ENCODE measurements around the gene HYCC1. TPM values are rescaled to one million over a fixed set of nuclear protein-coding genes. Genes with fewer than 3 reads are reported as not detected.

HYCC1 gene
- total RNA-seq, 1 donor from 2014 or later: 60.0 TPM

DNA sequence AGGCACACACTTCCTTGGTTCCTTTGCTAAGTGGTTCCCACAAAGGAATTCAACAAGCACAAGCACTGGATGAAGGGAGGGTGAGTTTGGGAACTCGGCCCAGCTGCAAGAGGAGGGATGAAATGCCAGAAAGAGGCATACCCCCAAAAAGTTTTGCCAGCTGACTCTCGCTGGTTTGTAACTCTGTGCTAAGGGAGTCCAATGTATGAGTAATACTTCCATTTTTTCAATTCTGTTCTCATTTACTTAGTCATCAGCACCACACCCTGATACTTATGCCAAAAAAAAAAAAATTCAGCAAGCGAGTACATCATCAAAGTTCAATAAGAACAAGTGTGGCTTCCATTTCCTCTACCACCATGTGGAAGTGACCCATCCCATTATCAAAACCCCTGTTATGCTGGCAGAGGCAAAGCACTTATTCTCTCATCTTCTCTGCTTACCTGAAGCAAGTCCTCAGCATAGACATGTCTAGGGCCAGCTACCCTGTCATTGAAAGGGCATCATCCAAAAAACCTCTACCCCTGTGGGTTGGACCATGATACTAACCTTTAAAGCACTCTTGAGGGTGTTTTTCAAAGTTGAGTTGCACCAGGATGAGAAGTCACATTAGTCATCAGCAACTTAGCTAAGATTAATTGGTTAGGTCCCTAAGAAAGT is 6.9 kb upstream of the HYCC1 start:
- ATAC-seq (peak; percentile 77), DNase-seq (ENCODE audit: low spot score) (no peak)
- intact Hi-C loops (cut with DNase I): no loop called here

DNA sequence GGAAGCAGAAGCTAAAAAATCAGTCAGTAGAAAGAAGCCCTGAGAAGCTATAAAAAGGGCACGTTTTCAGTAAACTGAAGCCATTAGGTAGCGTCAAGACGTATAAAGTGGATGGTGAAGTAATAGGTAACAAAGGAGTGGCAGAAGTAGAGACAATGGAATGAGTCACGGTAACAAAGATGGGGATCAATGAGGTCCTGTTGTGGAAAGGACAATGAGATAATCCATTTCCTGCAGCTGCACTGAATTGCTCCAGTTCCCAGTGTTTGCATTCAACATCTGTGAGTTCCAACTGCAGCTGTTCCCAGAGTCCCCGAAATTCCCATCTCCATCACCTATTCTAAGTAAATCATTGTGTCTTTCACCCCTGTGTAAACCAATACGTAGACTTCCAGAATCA is 4.8 kb upstream of the HYCC1 start:
- ATAC-seq (no peak), DNase-seq (ENCODE audit: low spot score) (no peak)
- intact Hi-C loops (cut with DNase I): no loop called here

DNA sequence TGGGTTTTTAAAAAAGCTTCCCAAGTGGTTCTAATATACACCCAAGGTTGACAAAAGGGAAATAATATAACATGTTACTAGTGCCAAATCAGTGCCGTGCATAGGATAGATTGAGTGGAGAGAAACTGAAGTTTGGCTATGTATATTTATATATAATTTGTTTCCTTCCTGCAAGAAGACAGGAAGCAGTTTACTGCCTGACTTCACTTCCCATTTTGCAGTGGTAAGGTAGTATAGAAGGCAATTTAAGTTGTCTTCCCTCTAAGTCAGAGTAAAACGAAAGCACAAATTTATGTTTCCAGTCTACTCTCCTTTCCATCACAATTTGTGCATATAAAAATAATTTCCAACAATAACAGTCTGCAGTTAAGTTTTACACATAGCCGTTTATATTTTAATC is 3.4 kb upstream of the HYCC1 start:
- intact Hi-C loops (cut with DNase I): no loop called here
- ATAC-seq: no peak
- DNase-seq (ENCODE audit: low spot score): no peak

DNA sequence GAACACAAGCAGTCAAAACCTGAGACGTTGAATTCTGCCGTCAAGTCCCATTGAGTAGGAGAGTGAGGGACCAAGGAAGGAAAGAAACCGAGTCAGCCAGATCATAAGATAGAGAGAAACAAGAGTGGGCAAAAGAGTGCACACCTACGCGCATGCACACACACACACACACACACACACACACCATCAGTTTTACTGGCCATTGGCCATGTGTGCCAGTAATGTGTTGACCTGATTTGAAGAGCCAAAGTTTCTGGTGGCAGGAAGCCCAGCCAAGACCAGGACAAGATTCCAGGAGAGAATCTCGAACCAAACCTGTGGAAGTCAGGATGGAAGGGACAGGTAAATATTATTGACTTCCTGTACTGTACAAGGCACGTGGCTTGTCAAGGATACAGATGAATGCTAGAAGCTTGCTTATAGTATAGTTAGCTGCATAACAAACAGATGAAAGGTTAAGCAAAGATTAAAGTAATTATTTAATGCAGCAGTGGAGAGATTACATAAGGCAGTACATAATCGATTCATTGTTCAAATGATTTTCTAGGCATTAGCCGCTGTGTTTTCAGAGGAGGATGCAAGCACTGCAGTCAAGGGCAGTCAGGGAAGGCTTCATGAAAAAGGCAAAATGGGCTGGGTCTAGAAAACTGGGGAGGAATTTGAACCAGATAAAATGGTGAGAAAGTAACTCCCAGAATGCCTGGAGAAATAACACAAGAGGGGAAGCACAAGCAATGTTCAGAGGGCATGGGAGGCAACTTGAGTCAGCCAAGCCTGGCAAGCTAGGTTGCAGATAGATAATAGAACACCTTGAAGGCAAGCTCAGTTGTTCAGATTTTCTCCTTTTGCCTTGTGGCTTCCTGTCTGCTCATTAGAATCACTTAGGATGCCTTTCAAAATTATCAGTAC is 2.7 kb upstream of the HYCC1 start:
- ATAC-seq (no peak), DNase-seq (ENCODE audit: low spot score) (no peak)
- intact Hi-C loops (cut with DNase I): no loop called here

DNA sequence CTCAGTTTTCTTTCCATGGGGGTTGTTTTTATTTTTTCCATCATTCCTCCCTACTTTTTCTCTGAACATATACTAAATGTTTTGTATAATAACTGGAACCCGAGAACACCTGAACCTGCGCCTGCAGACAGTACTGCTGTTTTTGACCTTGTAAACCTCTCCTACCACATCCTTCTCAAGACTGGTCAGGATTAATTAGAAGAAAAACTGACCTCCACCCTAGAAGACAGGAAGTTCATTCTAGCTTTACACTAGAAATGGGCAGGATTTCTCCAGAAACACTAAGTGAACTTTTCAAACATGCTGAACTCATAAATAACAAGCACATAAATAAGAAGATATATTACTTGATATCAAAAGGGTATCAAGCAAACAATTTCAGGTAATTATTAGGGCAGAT is 751 bp upstream of the HYCC1 start:
- ATAC-seq (no peak), DNase-seq (ENCODE audit: low spot score) (no peak)
- intact Hi-C loops (cut with DNase I): no loop called here

DNA sequence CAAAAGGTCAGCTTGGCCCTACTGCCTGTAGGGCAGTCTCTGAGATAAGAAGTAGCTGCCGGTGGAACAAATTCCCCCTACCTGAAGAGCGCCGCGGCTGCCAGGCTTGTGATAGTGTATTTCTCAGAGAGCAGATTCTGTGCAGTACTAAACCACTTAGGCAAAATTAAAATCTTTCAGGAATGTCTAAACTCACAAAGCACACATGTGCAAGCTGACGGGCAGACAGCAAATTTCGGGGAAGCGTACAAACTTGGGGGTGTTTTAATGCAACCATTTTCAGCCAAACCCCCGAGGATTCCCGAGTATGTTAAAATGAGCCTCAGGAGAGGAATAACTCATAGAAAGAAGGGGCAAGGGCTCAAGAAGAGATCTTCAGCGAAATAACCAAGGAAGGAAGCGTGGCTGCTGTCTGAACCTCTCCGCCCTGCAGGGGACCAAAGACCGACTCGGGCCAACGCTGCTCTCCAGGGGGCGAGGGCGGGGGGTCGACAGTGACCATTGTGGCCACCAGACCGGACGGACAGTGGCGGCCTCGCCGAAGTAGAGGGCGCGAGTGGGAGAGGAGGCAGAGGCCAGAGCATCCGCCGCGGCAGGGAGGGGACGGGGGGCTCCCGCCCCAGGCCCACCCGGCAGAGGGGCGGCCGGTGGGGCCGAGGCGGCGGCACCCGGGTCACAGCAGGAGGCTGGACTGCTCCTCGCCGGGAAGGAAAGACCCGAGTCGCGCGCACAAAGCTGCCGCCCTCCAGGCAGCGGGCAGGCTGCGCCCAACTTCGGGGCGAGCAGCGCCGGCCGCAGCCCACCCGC is 819 bp downstream of the HYCC1 start:
- intact Hi-C loops (cut with DNase I): no loop called here
- no peak for ATAC-seq
- peak; percentile 75 for DNase-seq (ENCODE audit: low spot score)

DNA sequence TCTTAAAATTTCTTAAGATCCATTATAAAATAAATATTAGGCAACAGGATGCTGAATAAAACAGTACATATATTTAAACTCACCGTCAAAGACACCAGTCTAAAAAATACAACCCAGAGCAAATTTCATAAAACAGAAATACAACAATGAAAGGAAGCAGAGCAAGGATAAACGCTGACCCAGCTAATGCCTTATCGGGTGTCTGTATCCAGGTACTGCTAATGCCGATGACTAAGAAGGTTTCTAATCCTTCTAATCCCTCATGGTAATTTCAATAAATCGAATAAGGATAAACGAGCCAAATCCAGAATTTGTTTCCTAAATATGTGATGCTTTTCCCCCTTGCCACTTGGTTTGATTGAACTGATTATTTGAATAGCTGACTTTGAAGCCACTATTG is 1.7 kb downstream of the HYCC1 start:
- intact Hi-C loops (cut with DNase I): no loop called here
- DNase-seq (ENCODE audit: low spot score) (no peak), ATAC-seq (no peak)

DNA sequence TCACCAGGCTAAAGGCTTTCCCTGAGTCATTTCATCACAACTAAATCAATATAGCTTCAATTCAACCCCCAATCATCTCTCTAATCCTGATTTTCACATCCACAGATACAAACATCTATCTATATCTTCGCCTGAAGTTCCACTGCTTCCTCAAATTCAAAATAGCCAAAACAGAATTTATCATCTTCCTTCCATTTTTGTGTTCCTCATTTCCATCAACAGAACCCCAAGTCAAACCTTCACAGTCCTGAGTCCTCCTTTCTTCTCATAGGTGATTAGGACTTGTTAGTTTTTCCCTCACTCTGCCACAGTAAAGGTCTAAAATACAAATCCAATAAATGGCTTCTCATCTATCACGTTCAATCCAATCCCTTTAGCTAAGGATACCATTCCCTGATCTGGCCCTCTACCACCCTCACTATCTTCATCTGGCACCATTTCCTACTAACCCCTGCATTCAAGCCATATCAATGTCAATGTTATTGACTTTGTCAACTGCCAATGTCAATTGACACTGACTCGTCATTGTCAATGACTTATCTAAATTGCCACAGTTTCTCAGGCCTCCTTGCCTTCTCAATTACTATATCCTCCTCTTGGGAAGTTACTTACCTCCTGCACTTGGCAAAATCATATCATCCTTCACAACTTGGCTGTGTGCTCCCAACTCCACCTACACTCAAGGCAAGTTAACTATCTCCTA is 2.6 kb downstream of the HYCC1 start:
- DNase-seq (ENCODE audit: low spot score): no peak
- no peak for ATAC-seq
- intact Hi-C loops (cut with DNase I): no loop called here

DNA sequence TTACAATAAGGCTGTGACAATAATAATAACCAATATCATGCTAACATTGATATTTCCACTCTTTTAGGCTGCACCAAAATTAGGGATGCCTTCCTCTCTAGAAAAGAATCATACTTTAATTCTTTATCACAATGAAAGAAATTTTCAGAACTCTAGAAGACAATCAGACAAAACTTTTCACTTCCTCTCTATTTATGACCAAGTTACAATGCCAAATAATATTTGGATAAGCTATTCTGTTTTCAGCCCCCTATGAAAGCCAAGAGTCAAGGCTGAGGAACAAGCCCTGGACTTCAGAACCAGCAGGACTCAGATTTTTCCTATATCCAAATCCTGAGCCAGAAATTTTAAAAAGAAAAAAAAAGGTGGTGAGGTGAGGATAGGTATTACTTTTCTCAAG is 4.6 kb downstream of the HYCC1 start:
- intact Hi-C loops (cut with DNase I): no loop called here
- ATAC-seq (no peak), DNase-seq (ENCODE audit: low spot score) (no peak)

DNA sequence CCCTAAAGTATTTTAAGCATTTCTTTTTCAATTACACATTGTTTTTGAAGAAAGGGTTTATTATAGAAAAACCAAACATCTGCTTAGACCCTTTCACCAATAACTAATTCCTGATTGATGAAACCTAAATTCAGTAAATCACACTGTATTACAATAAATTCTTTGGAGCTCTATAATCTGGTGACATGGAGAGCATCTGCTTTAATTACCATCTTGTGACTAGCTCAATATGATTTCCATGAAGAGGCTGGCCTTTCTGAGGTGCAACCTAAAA is 9.7 kb downstream of the HYCC1 start:
- intact Hi-C loops (cut with DNase I): no loop called here
- DNase-seq (ENCODE audit: low spot score): no peak
- no peak for ATAC-seq

DNA sequence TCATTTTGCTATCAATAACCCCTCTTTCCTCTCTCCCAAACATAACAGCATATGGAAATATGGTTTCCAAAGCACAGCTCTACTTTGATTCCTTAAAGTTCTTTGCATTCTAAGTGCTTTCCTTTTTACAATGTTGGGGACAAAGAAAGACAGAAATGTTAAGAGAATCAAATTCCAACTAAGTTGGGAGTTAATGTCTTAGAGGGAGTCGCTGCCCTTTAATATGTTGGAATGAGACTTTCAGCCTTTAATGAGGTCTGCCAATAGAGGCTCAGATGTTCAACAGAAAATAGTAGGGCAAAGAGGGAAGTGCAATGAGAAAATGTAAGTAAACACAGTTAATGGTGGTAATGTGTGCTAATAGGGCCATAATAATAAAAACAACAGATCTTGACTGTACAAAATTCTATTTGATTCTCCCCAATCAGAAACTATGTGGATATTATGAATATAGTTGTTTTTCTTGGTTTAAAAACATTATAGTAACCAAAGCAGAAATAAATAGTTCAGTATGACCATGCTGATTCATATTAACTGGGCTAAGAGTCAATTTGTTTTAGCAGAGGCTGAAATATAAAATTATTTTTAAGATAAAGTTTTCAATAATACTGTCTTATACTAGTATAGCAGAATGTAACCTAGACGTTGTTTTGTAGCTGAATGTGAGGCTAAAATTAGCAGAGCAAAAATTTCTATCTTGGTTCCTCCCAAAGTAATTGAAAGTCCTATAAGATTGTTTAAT is 10.3 kb downstream of the HYCC1 start:
- ATAC-seq: no peak
- no peak for DNase-seq (ENCODE audit: low spot score)
- intact Hi-C loops (cut with DNase I): no loop called here

DNA sequence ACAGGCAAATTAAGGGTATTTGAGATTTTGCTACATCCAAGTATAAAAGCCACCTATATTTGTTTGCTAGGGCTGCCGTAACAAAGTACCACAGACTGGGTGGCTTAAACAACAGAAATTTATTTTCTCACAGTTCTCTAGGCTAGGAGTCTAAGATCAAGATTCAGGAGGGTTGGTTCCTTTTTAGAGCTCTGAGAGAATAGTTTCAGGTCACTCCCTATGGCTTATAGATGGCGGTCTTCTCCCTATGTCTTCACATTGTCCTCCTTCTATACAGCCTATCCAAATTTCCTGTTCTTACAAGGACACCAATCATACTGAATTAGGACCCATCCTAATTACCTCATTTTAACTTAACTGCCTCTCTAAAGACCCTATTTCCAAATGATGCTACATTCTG is 11.2 kb downstream of the HYCC1 start:
- intact Hi-C loops (cut with DNase I): no loop called here
- no peak for DNase-seq (ENCODE audit: low spot score)
- ATAC-seq: no peak

DNA sequence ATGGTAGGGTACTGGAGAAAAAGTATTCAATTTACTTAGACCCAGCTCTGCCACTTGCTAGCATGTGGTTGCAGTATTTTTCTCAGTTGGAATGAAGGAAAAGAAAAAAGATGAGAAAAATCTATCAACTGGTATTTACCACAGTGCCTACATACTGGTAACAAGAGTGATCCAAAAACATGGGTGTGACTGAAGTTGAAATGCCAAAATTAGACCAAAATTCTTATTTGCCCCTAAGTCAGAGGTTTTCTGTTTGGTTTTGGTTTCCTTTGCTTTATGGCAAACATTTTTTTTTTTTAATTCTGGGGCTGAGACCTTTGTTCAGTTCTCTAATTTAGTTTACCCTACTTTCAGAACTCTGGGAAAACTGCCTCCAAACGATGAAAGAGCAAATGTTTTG is 12.3 kb downstream of the HYCC1 start:
- ATAC-seq: no peak
- no peak for DNase-seq (ENCODE audit: low spot score)
- intact Hi-C loops (cut with DNase I): no loop called here

DNA sequence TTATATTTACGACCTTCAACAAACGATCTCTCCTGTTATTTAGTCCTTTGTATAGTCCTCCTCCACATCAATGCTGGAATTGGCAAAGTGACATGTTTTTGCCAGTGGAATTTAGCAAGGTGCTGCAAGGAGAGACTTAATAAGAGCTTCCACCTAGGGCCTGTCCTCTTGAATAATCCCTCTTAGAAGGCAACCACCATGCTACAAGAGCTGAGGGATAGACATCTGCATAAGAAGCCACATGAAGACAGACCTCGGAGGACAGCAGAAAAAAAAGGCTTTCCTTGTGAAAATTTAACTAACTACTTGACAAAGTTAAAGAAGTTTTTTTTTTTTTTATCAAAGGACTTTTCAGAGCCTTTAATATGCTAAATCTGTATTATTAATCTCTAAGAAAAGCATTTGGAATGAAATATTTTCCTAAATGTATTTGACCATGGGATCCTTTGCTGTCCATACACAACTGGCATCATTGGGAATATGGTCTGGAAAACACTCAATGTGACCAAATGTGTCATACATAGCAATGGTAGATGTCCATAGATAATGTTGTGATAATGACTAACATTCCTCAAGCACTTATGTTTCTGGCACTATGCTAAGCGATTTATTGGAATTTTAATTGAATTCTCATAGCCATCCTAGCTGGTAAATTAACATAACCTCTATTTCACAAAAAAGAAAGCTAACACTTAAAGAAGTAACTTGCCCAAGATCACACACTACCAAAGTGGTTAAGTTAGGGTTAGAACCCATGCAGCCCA is 13.2 kb downstream of the HYCC1 start:
- intact Hi-C loops (cut with DNase I): no loop called here
- DNase-seq (ENCODE audit: low spot score) (no peak), ATAC-seq (no peak)

DNA sequence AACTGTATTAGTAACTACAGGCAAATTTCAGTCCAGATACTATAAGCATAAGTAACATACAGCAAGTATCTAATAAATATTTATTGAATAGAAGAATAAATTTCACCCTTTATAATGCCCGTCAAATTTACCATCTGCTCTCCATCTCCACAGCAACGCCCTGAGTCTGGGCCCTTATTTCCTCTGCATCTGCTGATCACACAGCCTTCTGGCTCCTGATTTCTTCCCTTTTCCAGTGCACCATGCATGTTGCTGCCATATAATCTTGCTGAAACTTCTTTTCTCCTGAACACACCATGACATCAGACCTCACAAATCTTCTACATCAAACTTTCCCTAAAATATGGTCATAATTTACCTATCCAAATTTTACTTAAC is 15.4 kb downstream of the HYCC1 start:
- intact Hi-C loops (cut with DNase I): no loop called here
- DNase-seq (ENCODE audit: low spot score) (no peak), ATAC-seq (no peak)

DNA sequence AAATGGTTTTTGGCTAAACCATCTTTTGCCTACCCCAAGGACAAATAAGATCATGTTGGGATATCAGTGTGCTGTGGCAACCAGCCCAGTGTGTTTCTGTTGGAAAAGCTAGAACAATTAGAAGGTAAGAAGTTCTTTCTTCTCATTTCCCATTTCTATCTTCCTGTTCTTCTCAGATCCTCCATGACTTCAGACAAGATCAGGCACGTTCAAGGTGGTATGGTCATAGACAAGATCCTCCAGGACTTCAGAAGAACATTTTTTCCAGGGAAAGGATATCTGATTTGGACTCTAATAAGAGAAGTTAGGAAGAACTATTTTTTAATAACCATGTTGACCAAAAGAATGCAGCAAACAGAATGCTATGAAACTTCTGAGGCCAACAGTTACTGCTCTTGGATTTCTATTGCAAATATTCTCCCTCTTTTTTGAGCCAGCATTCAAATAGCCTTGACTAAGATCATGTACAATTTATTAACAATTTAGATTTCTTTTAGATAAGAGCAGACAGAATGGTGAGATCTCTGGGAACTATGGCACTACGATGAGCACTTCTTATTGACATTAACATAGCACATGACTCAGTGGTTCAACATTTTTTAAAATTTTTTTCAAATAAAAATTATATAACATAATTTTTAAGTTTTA is 15.9 kb downstream of the HYCC1 start:
- no peak for ATAC-seq
- no peak for DNase-seq (ENCODE audit: low spot score)
- intact Hi-C loops (cut with DNase I): no loop called here

DNA sequence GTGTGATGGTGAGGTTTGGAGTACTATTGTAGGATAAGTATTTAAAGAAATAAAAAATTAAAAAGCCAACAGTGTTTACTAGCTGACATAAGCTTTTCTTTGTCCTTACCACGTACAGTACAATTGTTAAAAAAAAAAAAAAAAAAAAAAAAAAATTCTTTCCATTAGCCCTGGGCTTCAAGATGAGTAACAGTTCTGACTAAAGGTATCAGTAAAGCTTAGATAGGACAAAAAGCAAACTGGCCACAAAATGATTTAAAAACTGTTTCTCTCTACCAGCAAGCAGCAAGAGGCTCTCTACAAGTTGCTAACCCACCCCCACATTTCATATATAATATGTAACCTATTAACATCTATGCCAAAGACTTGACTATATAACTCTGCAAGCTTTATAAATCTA is 17.5 kb downstream of the HYCC1 start:
- ATAC-seq: no peak
- no peak for DNase-seq (ENCODE audit: low spot score)
- intact Hi-C loops (cut with DNase I): no loop called here

DNA sequence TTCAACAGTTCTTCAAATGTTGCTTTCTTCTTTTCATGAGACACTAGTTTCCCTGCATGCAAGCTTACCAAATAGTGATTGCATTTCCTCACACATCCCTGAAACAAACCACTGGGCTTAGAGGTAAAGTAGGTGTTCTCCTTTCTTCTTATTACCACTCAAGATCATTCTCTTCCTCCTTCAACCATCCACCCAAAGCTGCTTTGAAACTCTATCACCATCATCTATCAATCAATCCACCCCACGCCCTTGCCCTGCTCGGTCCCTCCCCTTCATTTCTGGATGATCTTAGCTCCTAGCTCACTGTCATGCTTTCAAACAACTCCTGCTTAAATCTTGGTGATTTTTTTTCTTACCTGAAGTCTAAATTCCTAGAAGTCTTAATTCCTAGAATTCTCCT is 18.9 kb downstream of the HYCC1 start:
- no peak for DNase-seq (ENCODE audit: low spot score)
- intact Hi-C loops (cut with DNase I): no loop called here
- no peak for ATAC-seq

All from sciatic nerve (tissue), 2 donors.